Bronchial epithelial cell (primary cell): ENCODE measurements around the gene CFL1. TPM values are rescaled to one million over a fixed set of nuclear protein-coding genes. Genes with fewer than 3 reads are reported as not detected.

ENCODE experiments used
- DNase-seq: peaks from one replicate; pipeline ENCODE4 v3.0.0-alpha.2; 2010; ENCODE audit warnings: low read depth
- FAIRE-seq: peaks from 2 replicates; lab custom pipeline; 2011; peaks lifted over from hg19 to GRCh38; lab: Jason Lieb, UNC
- H3K27me3 ChIP-seq: 2 replicates; pipeline ENCODE4 v1.5.1; 2011; ENCODE audit warnings: low read length; ENCODE audit not compliant: control insufficient read depth, insufficient read depth
- H3K36me3 ChIP-seq: 2 replicates; pipeline ENCODE4 v1.5.1; 2011; ENCODE audit warnings: low read length; ENCODE audit not compliant: control insufficient read depth, insufficient read depth
- H3K4me3 ChIP-seq: 2 replicates; pipeline ENCODE4 v1.5.1; 2011; ENCODE audit warnings: mild to moderate bottlenecking, low read depth, low read length, control low read depth
- CTCF ChIP-seq: IDR thresholded peaks from 2 replicates; pipeline ENCODE4 v1.5.1; 2011; ENCODE audit warnings: mild to moderate bottlenecking, moderate library complexity, low read length, control low read depth, inconsistent platforms; ENCODE audit not compliant: insufficient read depth, severe bottlenecking
- total RNA-seq: library from RNA; depleted of rRNA; stranded (reverse); fragments of >200 nt; gene quantifications from 2 replicates; pipeline ENCODE4 v1.2.1, GENCODE V29; 2014

Gene CFL1
- total RNA-seq, 1 donor from 2014 or later: 764 TPM

GRCh38 chr11:65853246-65853979 is 4.6 kb downstream of the CFL1 start:
- no peak for TF ChIP-seq CTCF
- Histone ChIP-seq H3K27me3 (no peaks in the 10 kb centered on the region), H3K36me3 (peaks cover 34% of the 10 kb centered on the region), H3K4me3 (no peak overlapping the region)
- FAIRE-seq (no peak), DNase-seq (no peak)

- DNase-seq (no peak), FAIRE-seq (no peak)
- Histone ChIP-seq H3K27me3 (no peaks in the 10 kb centered on the region), H3K4me3 (no peak overlapping the region), H3K36me3 (peaks cover 34% of the 10 kb centered on the region)
- TF ChIP-seq CTCF: no peak
Measured at GRCh38 chr11:65852508-65853245, 5.3 kb downstream of the CFL1 start.

- H3K4me3 ChIP-seq: no peak overlapping the region
- TF ChIP-seq CTCF: no peak
- no peaks in the 10 kb centered on the region for H3K27me3 ChIP-seq
- H3K36me3 ChIP-seq: peaks cover 34% of the 10 kb centered on the region
- no peak for FAIRE-seq
- DNase-seq: no peak
Measured at GRCh38 chr11:65851811-65852507, 6.0 kb downstream of the CFL1 start.

- TF ChIP-seq CTCF: peak; percentile 55
- no peak for DNase-seq
Measured at GRCh38 chr11:65851083-65851579, 6.8 kb downstream of the CFL1 start.

GRCh38 chr11:65850217-65851082 is 7.5 kb downstream of the CFL1 start:
- H3K4me3 ChIP-seq: no peak overlapping the region
- peak; percentile 70 for FAIRE-seq
- DNase-seq: no peak
- no peaks in the 10 kb centered on the region for H3K27me3 ChIP-seq
- TF ChIP-seq CTCF: no peak
- peaks cover 24% of the 10 kb centered on the region for H3K36me3 ChIP-seq

More at GRCh38 chr11:65851083-65851579, 6.8 kb downstream of the CFL1 start:
- no peaks in the 10 kb centered on the region for H3K27me3 ChIP-seq
- H3K36me3 ChIP-seq: peaks cover 30% of the 10 kb centered on the region
- FAIRE-seq: no peak
- no peak overlapping the region for H3K4me3 ChIP-seq
